Loucy (cell line): ENCODE results near the gene ARHGDIG.

ENCODE experiments used
- H2AFZ ChIP-seq: fragments of 200-600 bp; sonication (generic); 2 replicates; pipeline ENCODE4 v1.6.0; 2016; ENCODE audit warnings: antibody characterized with exemption, mild to moderate bottlenecking, low read length, moderate library complexity
- H3F3A ChIP-seq: fragments of 200-600 bp; 2 replicates; pipeline ENCODE4 v1.6.0; 2016; ENCODE audit warnings: antibody characterized with exemption, low read depth, mild to moderate bottlenecking
- H3K27me3 ChIP-seq: fragments of 200-600 bp; sonication (generic); 2 replicates; pipeline ENCODE4 v1.6.1; 2014; ENCODE audit warnings: low read length, mild to moderate bottlenecking; ENCODE audit not compliant: insufficient read depth, poor library complexity, severe bottlenecking
- H3K36me3 ChIP-seq: fragments of 200-600 bp; sonication (generic); 2 replicates; pipeline ENCODE4 v1.6.1; 2016; ENCODE audit warnings: low read length; ENCODE audit not compliant: insufficient read depth
- H3K4me1 ChIP-seq: fragments of 200-600 bp; sonication (generic); 2 replicates; pipeline ENCODE4 v1.5.1; 2014; ENCODE audit warnings: low read length, mild to moderate bottlenecking; ENCODE audit not compliant: insufficient read depth, poor library complexity, severe bottlenecking
- H3K4me2 ChIP-seq: fragments of 200-600 bp; sonication (generic); 2 replicates; pipeline ENCODE4 v1.6.0; 2014; ENCODE audit warnings: antibody characterized with exemption, low read length, low read depth, mild to moderate bottlenecking; ENCODE audit not compliant: poor library complexity, severe bottlenecking
- H3K4me3 ChIP-seq: fragments of 200-600 bp; sonication (generic); 2 replicates; pipeline ENCODE4 v1.5.1; 2014; ENCODE audit warnings: low read length, mild to moderate bottlenecking, mixed read lengths; ENCODE audit not compliant: poor library complexity, severe bottlenecking
- H3K79me2 ChIP-seq: fragments of 200-600 bp; sonication (generic); 2 replicates; pipeline ENCODE4 v1.6.1; 2014; ENCODE audit warnings: low read length; ENCODE audit not compliant: insufficient read depth
- H3K9ac ChIP-seq: fragments of 200-600 bp; sonication (generic); 2 replicates; pipeline ENCODE4 v1.6.0; 2014; ENCODE audit warnings: mild to moderate bottlenecking, low read depth, low read length, moderate library complexity; ENCODE audit not compliant: poor library complexity, severe bottlenecking
- H3K9me2 ChIP-seq: fragments of 200-600 bp; sonication (generic); replicated peaks from 2 replicates; pipeline ENCODE4 v1.6.1; 2016; ENCODE audit warnings: low read depth, low read length, mixed read lengths
- H3K9me3 ChIP-seq: fragments of 200-600 bp; sonication (generic); 2 replicates; pipeline ENCODE4 v1.6.1; 2014; ENCODE audit warnings: mild to moderate bottlenecking, antibody characterized with exemption, low read length, low read depth; ENCODE audit not compliant: insufficient read depth
- H4K20me1 ChIP-seq: fragments of 200-600 bp; sonication (generic); 2 replicates; pipeline ENCODE4 v1.6.0; 2014; ENCODE audit warnings: antibody characterized with exemption, low read length, mild to moderate bottlenecking; ENCODE audit not compliant: insufficient read depth, poor library complexity, severe bottlenecking
- EZH2phosphoT487 ChIP-seq: fragments of 200-600 bp; IDR thresholded peaks from 2 replicates; pipeline ENCODE4 v1.6.1; 2018; ENCODE audit warnings: antibody characterized with exemption, mild to moderate bottlenecking, moderate library complexity, borderline replicate concordance
- TF ChIP-seq, protein P1 (sequence below): fragments of 200-600 bp; sonication (generic); conservative IDR thresholded peaks from 2 replicates; pipeline ENCODE4 v1.5.1; 2014; ENCODE audit warnings: mild to moderate bottlenecking, antibody characterized with exemption, low read length

Gene ARHGDIG

GRCh38 chr16:264440-264951 lies 15.9 kb upstream of the ARHGDIG start:
- H3K27me3 ChIP-seq: no peaks in the 10 kb centered on the region
- no peak overlapping the region for H3K4me3 ChIP-seq
- H3K4me2 ChIP-seq: no peak overlapping the region
- no peaks in the 10 kb centered on the region for H3K79me2 ChIP-seq
- H2AFZ ChIP-seq: no peak overlapping the region
- H3F3A ChIP-seq: no peaks in the 10 kb centered on the region
- no peaks in the 10 kb centered on the region for H3K9me2 ChIP-seq
- no peaks in the 10 kb centered on the region for H4K20me1 ChIP-seq
- no peak overlapping the region for H3K9ac ChIP-seq
- H3K36me3 ChIP-seq: no peaks in the 10 kb centered on the region
- no peaks in the 10 kb centered on the region for H3K4me1 ChIP-seq
- H3K9me3 ChIP-seq: no peaks in the 10 kb centered on the region
- TF ChIP-seq, protein P1, sequence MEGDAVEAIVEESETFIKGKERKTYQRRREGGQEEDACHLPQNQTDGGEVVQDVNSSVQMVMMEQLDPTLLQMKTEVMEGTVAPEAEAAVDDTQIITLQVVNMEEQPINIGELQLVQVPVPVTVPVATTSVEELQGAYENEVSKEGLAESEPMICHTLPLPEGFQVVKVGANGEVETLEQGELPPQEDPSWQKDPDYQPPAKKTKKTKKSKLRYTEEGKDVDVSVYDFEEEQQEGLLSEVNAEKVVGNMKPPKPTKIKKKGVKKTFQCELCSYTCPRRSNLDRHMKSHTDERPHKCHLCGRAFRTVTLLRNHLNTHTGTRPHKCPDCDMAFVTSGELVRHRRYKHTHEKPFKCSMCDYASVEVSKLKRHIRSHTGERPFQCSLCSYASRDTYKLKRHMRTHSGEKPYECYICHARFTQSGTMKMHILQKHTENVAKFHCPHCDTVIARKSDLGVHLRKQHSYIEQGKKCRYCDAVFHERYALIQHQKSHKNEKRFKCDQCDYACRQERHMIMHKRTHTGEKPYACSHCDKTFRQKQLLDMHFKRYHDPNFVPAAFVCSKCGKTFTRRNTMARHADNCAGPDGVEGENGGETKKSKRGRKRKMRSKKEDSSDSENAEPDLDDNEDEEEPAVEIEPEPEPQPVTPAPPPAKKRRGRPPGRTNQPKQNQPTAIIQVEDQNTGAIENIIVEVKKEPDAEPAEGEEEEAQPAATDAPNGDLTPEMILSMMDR: no peak
- no peak for TF ChIP-seq EZH2phosphoT487

GRCh38 chr16:265002-265529 lies 15.3 kb upstream of the ARHGDIG start:
- H4K20me1 ChIP-seq: no peaks in the 10 kb centered on the region
- no peak overlapping the region for H2AFZ ChIP-seq
- H3K9me3 ChIP-seq: no peaks in the 10 kb centered on the region
- H3K4me2 ChIP-seq: no peak overlapping the region
- TF ChIP-seq, protein P1: no peak
- TF ChIP-seq EZH2phosphoT487: no peak
- no peaks in the 10 kb centered on the region for H3K79me2 ChIP-seq
- no peaks in the 10 kb centered on the region for H3K27me3 ChIP-seq
- no peaks in the 10 kb centered on the region for H3F3A ChIP-seq
- no peaks in the 10 kb centered on the region for H3K4me1 ChIP-seq
- H3K9me2 ChIP-seq: no peaks in the 10 kb centered on the region
- no peak overlapping the region for H3K4me3 ChIP-seq
- H3K36me3 ChIP-seq: no peaks in the 10 kb centered on the region
- H3K9ac ChIP-seq: no peak overlapping the region

- no peaks in the 10 kb centered on the region for H3K36me3 ChIP-seq
- H3K9me3 ChIP-seq: no peaks in the 10 kb centered on the region
- H3K4me1 ChIP-seq: no peaks in the 10 kb centered on the region
- no peak overlapping the region for H3K4me3 ChIP-seq
- H3K9me2 ChIP-seq: no peaks in the 10 kb centered on the region
- no peak overlapping the region for H3K9ac ChIP-seq
- no peaks in the 10 kb centered on the region for H4K20me1 ChIP-seq
- TF ChIP-seq, protein P1: no peak
- TF ChIP-seq EZH2phosphoT487: no peak
- no peak overlapping the region for H2AFZ ChIP-seq
- no peaks in the 10 kb centered on the region for H3F3A ChIP-seq
- no peak overlapping the region for H3K4me2 ChIP-seq
- H3K27me3 ChIP-seq: no peaks in the 10 kb centered on the region
- H3K79me2 ChIP-seq: no peaks in the 10 kb centered on the region
Observed at GRCh38 chr16:265711-266110, 14.7 kb upstream of the ARHGDIG start.
